Immature natural killer cell (primary cell): ENCODE data around the gene PTOV1. TPM values are rescaled to one million over a fixed set of nuclear protein-coding genes. Genes with fewer than 3 reads are reported as not detected.

ENCODE experiments used
- DNase-seq, 3 donors: peaks; one replicate each; pipeline ENCODE4 v3.0.0; 2022; ENCODE audit warnings: mixed read lengths in 1 of 3
- H3K27ac Mint-ChIP-seq, 6 donors: one replicate each; pipeline ENCODE4 v1.8.0; 2020; ENCODE audit warnings: mixed read lengths in 6 of 6, mild to moderate bottlenecking in 5 of 6, inconsistent platforms in 4 of 6, moderate library complexity in 3 of 6
- H3K27me3 Mint-ChIP-seq, 3 donors: one replicate each; pipeline ENCODE4 v1.8.0; 2020 to 2021; ENCODE audit warnings: low read depth in 3 of 3, mild to moderate bottlenecking in 3 of 3, mixed read lengths in 3 of 3, moderate library complexity in 3 of 3, inconsistent platforms in 1 of 3
- H3K36me3 Mint-ChIP-seq, 3 donors: one replicate each; pipeline ENCODE4 v1.8.0; 2020; ENCODE audit warnings: mixed read lengths in 3 of 3, inconsistent platforms in 2 of 3, mild to moderate bottlenecking in 2 of 3
- H3K4me1 Mint-ChIP-seq, 2 donors: one replicate each; pipeline ENCODE4 v1.8.0; 2020; ENCODE audit warnings: inconsistent platforms in 2 of 2, mild to moderate bottlenecking in 2 of 2, mixed read lengths in 2 of 2, moderate library complexity in 1 of 2
- H3K4me3 Mint-ChIP-seq, 5 donors: one replicate each; pipeline ENCODE4 v1.8.0; 2020; ENCODE audit warnings: mild to moderate bottlenecking in 5 of 5, mixed read lengths in 5 of 5, inconsistent platforms in 3 of 5, moderate library complexity in 3 of 5
- H3K9me3 Mint-ChIP-seq, 6 donors: one replicate each; pipeline ENCODE4 v1.8.0; 2020; ENCODE audit warnings: mild to moderate bottlenecking in 6 of 6, mixed read lengths in 6 of 6, inconsistent platforms in 4 of 6, moderate library complexity in 3 of 6
- polyA plus RNA-seq, 3 donors: library from polyadenylated mRNA; unstranded; fragments of 300-500 nt; fragmentation: Illumina TruSeq; gene quantifications; one replicate each; pipeline ENCODE4 v1.2.3, GENCODE V29; 2021

PTOV1 gene
- polyA plus RNA-seq, 3 donors from 2014 or later: 32.0 to 59.7 (median 41.4) TPM

DNA sequence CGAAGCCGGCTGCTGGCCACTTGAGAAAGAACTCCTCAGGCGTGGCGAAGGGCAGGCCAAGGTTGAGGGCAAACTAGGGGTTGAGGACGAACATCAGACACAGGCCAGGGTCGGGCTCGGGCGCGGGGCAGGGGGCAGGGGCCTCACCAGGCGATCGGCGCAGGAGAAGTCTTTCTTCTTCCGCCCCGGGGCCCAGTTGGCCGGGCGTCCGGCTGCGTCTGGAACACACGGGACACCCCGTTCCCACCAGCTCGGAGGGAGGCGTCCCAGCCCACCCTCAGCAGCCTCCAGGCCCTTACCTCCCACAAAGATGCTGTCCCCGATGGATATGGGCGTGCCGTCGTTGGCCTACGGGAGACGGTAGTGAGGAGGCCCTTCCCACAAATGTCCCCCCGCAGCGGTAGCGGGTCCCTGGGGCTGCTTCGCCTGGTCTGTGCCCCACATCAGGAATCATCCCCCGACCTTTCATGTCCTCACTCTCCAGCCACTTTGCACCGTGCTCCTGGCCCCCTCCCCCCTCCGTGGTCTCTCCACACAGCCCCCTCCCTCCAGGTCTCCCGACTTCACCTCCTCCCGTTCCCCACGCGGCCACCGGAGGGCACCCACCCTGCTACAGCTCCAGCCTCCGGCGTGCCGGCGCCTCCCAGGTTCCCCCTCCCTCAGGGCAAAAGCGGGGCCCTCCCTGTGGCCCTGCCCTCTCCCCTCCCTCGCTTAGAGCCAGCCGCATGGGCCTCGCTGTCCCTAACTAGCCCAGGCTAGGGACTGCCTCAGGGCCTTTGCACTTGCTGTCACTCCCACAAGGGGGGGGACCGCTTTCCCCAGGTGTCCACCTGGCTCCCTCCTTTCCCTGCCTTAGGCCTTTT lies 11.7 kb downstream of the PTOV1 start:
- no peak overlapping the region for H3K27ac Mint-ChIP-seq
- no peaks in the 10 kb centered on the region for H3K9me3 Mint-ChIP-seq
- H3K27me3 Mint-ChIP-seq: peaks cover 6 to 12% (median 8%) of the 10 kb centered on the region in 3 donors
- peaks cover 27 to 32% of the 10 kb centered on the region in 2 donors for H3K4me1 Mint-ChIP-seq
- H3K36me3 Mint-ChIP-seq: peaks cover 0 to 4% (median 4%) of the 10 kb centered on the region in 3 donors
- H3K4me3 Mint-ChIP-seq: no peak overlapping the region
- no peak for DNase-seq

DNA sequence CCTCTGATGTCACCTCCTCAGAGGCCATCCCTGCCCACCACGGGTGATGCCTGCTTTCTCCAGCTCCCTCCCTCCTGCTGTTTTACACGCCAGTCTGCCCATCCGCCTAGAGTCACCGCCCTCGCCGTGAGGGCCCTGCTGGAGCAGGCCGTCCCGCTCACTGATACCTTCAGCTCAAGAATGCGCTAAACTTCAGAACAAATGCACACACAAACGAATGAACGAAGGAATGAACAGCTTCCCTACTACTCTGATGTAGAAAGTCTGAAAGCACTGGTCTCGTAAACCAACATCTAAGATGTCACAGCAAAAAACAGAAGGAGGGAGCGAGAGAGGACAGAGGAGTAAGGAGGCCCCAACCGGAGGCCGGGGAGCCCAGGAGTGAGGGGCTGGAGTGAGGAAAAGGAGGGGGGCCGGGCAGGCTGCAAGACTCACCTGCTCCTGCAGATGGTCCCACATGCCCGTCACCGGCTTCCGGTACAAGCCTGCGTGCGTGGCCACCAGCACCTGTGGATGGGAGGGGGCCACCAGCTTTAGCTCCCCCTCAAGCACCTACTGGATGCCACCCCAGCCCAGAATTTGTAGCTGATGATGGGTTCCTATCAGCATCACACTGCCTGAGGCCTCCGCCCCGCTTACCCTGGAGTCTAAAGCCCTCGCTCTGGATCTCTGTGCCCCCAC lies 12.4 kb downstream of the PTOV1 start:
- H3K27ac Mint-ChIP-seq: no peak overlapping the region
- H3K27me3 Mint-ChIP-seq: peaks cover 9 to 17% (median 13%) of the 10 kb centered on the region in 3 donors
- H3K36me3 Mint-ChIP-seq: peaks cover 0 to 4% (median 4%) of the 10 kb centered on the region in 3 donors
- H3K9me3 Mint-ChIP-seq: no peaks in the 10 kb centered on the region
- DNase-seq: no peak
- peaks cover 35 to 40% of the 10 kb centered on the region in 2 donors for H3K4me1 Mint-ChIP-seq
- no peak overlapping the region for H3K4me3 Mint-ChIP-seq

DNA sequence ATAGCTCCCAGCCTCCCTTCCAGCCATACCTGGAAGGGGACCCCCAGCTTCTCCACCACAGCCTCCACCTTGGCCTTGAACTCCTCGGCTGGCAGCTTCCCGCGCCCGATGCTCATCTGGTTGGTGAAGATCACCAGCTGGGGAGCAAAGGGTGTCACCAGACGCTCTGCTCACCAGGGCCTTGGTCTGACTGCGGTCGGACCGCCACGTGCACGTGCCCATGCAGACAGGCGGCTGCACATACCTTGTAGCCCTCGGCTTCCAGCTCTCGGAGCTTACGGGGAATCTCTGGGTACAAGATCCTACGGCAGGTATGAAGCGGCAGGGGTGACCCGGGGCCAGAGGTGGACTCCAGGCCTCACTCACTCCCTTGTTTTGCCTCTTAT lies 13.0 kb downstream of the PTOV1 start:
- Mint-ChIP-seq H3K27ac (peak overlapping the region in 1 of 6 donors; percentile 34), H3K9me3 (no peaks in the 10 kb centered on the region), H3K27me3 (peaks cover 9 to 17% (median 13%) of the 10 kb centered on the region in 3 donors), H3K4me1 (peaks cover 39 to 43% of the 10 kb centered on the region in 2 donors), H3K4me3 (peak overlapping the region in 1 of 5 donors; percentile 21), H3K36me3 (peaks cover 0 to 4% (median 4%) of the 10 kb centered on the region in 3 donors)
- no peak for DNase-seq

DNA sequence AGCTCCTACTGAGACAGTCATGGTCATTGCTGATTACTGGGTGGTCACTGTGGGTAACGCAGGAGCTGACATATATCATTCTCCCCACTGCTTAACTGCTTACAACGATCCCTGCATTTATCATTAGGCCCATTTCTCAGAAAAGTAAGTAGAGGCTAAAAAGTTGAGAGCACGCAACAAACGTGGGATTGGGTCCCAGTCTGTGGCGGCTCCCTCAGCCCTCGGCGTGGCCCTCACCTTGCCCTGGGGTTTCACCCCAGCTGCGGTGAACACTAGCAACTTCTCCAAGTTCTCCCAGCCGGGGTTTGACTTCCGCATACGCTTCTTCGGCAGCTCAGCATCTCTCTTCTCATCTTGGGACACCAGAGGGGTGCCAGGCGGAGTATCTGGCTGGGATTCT lies 13.9 kb downstream of the PTOV1 start:
- Mint-ChIP-seq H3K4me3 (peak overlapping the region in 1 of 5 donors; percentile 68), H3K27ac (no peak overlapping the region), H3K27me3 (peaks cover 9 to 17% (median 11%) of the 10 kb centered on the region in 3 donors), H3K36me3 (peaks cover 0 to 4% (median 4%) of the 10 kb centered on the region in 3 donors), H3K4me1 (peaks cover 39 to 43% of the 10 kb centered on the region in 2 donors), H3K9me3 (no peaks in the 10 kb centered on the region)
- no peak for DNase-seq

DNA sequence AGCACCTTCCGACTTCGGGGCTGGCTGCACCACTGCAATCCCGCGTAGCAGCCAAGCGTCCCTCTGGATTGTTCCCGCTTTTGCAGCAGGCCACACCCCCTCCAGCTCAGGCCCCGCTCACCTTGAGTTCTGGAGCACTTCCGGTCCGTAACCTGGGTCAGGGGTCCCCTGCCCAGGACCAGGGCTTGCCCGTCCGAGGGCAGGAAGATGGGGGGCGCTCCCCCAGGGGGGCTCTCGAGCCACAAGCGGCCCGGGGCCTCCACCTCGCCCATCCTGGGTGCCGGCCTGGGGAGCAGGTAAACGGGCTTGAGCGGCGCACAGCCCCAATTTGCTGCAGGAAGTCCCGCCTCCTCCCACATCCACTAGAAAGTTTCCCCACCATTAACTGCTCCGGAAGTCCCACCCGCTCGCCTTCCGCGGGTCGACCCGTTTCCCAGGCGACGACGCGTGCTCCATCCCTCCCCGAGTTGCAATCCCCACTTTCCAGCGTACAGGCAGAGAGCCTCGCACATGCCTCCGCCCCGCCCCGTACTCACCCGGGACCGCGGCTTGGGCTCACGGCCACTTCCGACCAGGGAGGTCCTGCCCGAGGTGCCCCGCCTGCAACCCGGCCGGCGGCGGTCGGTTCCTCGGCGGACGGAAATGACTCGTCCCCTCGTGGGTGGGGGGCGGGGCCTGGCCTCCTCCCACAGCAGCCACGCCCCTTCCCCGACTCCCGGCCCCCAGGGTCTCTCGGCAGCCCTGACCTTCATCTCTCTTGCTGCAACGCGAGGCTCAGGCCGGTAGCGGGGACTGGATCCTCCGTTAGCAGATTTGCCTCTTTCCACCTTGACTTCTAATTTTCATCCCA lies 16.2 kb downstream of the PTOV1 start, which contains the start of gene PNKP:
Gene PNKP, minus strand, starts transcription at position 644 of the 850 bp plus-strand sequence. Its CDS starts 372 bp downstream, at position 272.
- peak within 1 kb of the TSS in 3 of 6 donors; percentile 90 to 99 (median 98) for H3K27ac Mint-ChIP-seq
- peak; percentile 89 to 92 (median 90) for DNase-seq
- H3K9me3 Mint-ChIP-seq: no peaks in the 10 kb centered on the region
- peaks cover 56% of the 10 kb centered on the region in 2 donors for H3K4me1 Mint-ChIP-seq
- H3K4me3 Mint-ChIP-seq: peak within 1 kb of the TSS in 1 of 5 donors; percentile 100
- H3K27me3 Mint-ChIP-seq: peaks cover 9 to 13% (median 10%) of the 10 kb centered on the region in 3 donors
- peaks cover 0 to 4% (median 4%) of the 10 kb centered on the region in 3 donors for H3K36me3 Mint-ChIP-seq

DNA sequence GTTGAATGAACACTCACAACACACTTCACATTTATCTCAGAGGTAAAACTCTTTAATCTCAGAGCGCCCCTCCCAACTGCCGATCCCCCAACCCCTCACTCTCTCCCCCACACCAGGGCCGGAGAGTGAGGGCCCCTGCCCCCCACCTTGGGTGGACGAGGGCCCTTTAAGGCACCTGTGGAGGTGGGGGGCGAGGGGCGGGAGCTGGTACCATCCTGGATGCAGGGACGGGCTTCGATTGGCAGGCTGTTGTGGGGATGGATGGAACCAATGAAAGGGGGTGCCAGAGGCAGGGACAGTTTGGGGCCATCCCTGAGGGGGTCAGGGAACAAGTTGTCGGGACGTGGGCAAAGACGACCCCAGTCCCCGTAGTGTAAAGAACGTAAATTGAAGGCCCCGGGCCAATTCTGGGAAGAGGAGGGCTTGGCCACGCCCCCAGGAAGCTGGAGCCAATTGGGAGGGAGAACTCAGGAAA lies 18.1 kb downstream of the PTOV1 start:
- no peak overlapping the region for H3K4me3 Mint-ChIP-seq
- peak overlapping the region in 1 of 6 donors; percentile 99 for H3K27ac Mint-ChIP-seq
- DNase-seq: no peak
- H3K9me3 Mint-ChIP-seq: no peaks in the 10 kb centered on the region
- H3K36me3 Mint-ChIP-seq: no peaks in the 10 kb centered on the region
- peaks cover 6 to 12% (median 10%) of the 10 kb centered on the region in 3 donors for H3K27me3 Mint-ChIP-seq
- H3K4me1 Mint-ChIP-seq: peaks cover 53 to 57% of the 10 kb centered on the region in 2 donors

DNA sequence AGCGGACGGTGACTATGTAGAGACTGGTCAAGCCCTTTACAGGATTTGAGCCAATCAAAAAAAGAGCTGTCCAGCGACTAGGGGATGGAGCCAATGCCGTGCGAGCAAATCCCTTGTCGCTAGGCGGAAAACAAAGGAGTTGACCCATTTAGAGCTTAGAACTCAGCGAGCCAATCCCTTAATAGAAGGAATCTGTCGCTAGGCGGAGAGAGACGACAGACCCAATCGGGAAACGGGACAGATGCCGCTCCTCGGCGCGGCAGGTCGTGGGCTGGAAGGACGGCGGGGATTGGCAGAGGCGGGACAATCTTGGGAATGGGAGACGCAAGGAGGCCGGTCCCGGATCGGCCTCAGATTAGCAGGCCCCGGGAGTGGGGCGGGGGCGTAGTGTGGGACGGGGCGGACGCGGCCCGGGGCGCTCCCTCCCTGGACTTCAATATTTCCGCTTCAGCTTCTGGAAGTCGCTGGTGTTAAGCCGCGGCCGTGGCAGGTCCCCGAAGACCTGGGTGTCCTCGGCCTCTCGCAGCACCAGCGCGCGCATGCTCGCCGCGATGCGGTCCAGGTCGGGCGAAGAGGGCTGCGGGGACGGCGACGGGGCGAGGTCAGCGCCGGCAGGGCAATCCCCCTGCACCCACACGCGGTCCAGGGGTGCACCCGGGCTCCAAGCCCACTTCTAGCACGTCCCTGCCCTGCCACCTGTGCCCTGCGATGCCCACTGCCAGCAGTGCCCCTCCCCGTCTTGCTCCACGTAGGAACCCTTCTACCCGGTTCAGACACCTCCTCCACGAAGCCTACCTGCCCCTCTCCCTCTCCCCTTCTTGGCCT lies 18.7 kb downstream of the PTOV1 start:
- peak; percentile 96 to 97 (median 96) for DNase-seq
- Mint-ChIP-seq H3K4me3 (peak overlapping the region in 1 of 5 donors; percentile 89), H3K9me3 (no peaks in the 10 kb centered on the region), H3K36me3 (no peaks in the 10 kb centered on the region), H3K27ac (peak overlapping the region in 4 of 6 donors; percentile 87 to 91 (median 91)), H3K4me1 (peaks cover 53% of the 10 kb centered on the region in 2 donors), H3K27me3 (peaks cover 6 to 12% (median 10%) of the 10 kb centered on the region in 3 donors)

DNA sequence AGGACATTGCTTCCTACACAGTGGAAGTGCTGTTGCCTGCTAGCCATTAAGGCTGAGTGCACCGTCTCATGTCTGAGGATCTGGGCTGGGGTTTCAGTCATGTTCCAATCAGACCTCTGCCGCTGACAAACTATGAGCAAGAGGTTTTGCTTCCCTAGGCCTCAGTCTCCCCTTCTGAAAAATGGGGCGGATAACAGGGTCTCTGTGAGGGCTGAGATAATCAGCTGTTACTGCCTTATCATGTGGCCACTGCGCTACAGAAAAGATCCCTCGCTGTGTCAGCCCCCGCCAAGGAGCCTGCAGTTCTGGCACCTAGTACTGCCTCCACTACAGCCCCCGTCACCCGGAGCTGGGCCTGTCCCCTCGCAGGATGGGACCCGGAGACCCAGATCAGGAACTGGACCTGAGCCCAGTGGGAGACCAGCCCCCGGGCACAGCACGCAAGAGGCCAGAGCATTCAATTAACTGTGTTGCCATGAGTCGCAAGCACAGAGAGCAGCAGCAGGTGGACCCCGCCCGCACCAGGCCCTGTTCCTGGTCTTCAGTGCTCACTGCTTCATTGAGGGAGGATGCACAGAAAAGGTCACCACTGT lies 19.4 kb downstream of the PTOV1 start:
- no peaks in the 10 kb centered on the region for H3K9me3 Mint-ChIP-seq
- no peaks in the 10 kb centered on the region for H3K36me3 Mint-ChIP-seq
- H3K4me1 Mint-ChIP-seq: peaks cover 51 to 53% of the 10 kb centered on the region in 2 donors
- DNase-seq: no peak
- peaks cover 6 to 11% (median 11%) of the 10 kb centered on the region in 3 donors for H3K27me3 Mint-ChIP-seq
- peak overlapping the region in 4 of 6 donors; percentile 87 to 91 (median 91) for H3K27ac Mint-ChIP-seq
- peak overlapping the region in 2 of 5 donors; percentile 46 to 89 for H3K4me3 Mint-ChIP-seq

DNA sequence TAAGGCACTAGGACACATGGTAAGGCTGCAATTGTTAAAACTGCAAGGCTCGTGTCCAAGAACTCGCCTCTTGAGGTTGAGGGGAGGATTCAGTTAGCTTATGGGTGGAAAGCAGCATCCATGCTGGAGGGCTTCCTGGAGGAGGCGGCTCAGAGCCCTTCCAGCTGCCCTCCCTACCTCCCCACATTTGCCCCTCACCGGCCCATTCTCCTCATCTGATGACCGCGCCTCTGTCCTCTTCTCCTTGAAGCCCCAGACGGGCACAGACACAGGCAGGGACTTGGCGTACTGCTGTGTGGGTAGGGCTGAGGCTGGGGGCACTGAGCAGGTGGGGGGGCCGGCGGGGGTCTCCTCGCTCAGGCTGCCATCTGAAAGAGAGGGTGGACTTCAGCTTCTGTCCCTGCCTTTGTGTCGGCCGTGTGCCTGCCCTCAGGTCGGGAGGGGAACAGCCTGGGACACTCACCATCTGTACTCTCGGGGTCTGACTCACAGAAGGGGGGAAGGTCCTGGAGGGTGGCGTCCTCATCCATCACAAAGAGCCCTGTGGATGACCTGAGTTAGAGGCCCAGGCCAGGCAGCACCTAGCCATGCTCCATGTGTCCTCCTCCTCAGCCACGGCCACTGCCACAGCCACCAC lies 20.5 kb downstream of the PTOV1 start:
- no peaks in the 10 kb centered on the region for H3K36me3 Mint-ChIP-seq
- no peak for DNase-seq
- peaks cover 6 to 11% (median 11%) of the 10 kb centered on the region in 3 donors for H3K27me3 Mint-ChIP-seq

DNA sequence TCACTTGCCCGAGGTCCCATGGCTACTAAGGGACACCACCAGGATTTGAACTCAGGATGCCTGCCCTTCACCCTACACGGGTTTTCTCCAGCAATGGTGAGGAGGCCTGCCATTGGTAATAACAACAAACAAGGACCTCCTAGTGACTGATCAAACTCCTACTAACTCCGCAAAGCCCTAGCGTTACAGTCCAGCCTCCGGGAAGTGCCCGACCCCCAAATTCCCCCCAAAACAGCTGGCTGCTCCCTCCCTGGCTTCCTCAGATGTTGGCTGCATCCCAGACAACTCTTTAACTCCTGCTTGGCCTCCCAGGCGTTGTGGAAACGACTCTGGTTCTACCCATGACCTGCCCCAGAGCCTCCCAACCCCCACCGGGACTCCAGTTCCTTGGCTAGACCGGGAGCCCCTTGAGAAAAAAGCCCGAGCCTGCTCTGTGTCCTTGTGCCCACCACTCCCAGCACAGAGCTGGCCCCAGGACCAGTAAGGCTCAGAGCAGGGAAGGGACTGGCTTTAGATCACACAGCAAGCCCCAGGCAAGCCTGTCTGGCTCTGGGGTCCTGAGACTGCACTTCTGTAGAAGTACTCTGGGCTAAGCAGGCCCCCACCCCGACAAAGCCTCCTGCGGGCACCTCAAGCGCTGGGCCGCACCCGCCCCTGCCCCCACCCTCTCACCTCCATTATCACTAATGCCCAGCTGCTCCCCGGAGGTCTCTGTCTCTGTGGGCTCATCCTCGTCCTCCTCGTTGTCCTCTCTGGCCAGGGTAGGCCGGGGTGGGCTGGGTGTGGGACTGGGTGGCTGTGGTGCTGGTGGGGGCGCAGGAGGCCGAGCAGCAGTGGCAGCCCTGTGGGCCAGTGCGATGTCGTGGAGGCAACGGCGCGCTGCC lies 21.5 kb downstream of the PTOV1 start:
- Mint-ChIP-seq H3K4me3 (peak overlapping the region in 2 of 5 donors; percentile 57 to 63), H3K27me3 (peaks cover 4 to 8% (median 8%) of the 10 kb centered on the region in 3 donors), H3K4me1 (peaks cover 39% of the 10 kb centered on the region in 2 donors), H3K9me3 (no peaks in the 10 kb centered on the region), H3K36me3 (no peaks in the 10 kb centered on the region), H3K27ac (peak overlapping the region in 2 of 6 donors; percentile 72 to 75)
- no peak for DNase-seq

More for the DNA sequence above, 20.5 kb downstream of the PTOV1 start:
- Mint-ChIP-seq H3K9me3 (no peaks in the 10 kb centered on the region), H3K27ac (peak overlapping the region; percentile 28 to 82 (median 72)), H3K4me3 (peak overlapping the region in 3 of 5 donors; percentile 48 to 63 (median 57)), H3K4me1 (peaks cover 47 to 49% of the 10 kb centered on the region in 2 donors)

DNA sequence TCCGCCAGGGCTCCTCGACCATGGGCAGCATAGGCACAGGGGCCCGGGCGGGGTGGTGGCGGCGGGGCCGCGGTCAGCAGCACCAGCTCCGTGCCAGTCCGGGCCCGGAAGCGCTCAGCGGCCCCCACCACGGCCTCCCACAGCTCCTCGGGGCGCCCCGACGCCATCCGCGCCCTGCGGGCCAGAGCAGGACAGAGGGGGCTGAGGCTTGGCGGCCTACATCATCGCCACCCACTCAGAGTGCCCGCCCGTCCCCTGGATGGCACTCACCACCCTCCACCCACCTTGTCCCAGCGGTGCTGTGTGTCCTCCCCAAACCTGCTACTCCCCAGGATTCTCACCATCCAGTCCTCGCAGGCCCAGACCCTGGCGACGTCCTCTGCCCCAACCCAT lies 22.2 kb downstream of the PTOV1 start:
- no peak for DNase-seq
- Mint-ChIP-seq H3K27me3 (peaks cover 0 to 2% (median 2%) of the 10 kb centered on the region in 3 donors), H3K4me1 (peaks cover 36 to 37% of the 10 kb centered on the region in 2 donors), H3K36me3 (no peaks in the 10 kb centered on the region), H3K4me3 (peak overlapping the region in 1 of 5 donors; percentile 18), H3K9me3 (no peaks in the 10 kb centered on the region), H3K27ac (no peak overlapping the region)
